Measurements from ENCODE around the gene CTSA. TPM values are rescaled to one million over a fixed set of nuclear protein-coding genes. Genes with fewer than 3 reads are reported as not detected.

Gene CTSA
- total and polyA plus RNA-seq, 9 of the 15 experiments (the other 6 are each of a cell fraction or from before 2014, with no cell fraction given), result 8.8 to 61.7 (median 28.3) TPM

DNA sequence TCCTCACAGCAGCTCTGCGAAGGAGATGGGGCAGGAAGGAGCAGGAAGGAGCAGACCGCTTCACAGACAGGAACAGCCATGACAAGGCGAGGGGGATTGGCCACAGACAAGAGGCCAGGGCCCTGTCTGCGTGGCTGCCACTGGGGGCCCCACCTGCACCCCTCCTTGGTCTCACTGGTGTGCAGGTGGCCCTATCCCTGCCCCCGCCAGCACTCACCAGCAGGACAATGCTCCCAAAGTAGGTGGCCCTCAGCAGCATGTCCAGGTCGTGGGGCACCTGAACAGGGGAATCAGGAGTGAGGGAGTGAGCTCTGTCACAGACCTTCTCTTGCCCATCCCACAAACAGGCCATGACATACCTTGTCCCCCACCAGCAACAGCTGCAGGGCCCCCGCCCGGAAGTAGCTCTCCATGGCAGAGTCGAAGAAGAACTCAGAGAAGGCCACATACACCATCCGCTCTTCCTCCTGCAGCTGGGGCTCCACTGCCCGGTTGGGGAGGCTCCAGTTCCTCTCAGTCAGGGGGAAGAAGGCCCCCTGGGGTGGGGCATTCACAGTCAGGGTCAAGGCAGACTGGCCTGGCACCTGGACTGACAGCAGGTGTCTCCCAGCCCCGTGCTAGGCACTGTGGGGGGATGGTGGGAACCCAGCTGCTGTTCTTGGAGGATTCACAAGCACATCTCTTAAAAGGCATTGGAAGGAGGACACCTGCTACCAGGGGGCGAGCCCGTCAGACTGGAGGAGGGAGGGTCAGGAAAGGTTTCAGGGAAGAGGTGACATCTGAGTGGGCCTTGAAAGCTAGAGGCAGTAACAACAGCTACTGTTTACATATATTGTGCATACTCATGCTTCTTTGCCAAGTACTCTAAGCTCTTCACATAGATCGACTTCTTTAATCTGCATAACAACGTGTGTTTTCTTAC, 13.7 kb downstream of the CTSA start:
- 73% methylated on average over 16 of the region's 16 CpGs for WGBS (ENCODE audit: insufficient coverage, low coverage, missing lambda C conversion rate)
- TF ChIP-seq ZNF217 (CRISPR knock-in tag; IDR thresholded peaks at IDR 0.05) (0 out of 2 replicates have a peak, but pooled peaks have one; percentile 36), RBM22 (IDR thresholded peaks at IDR 0.05; ENCODE audit: low read depth, low read length, poor library complexity, severe bottlenecking) (no peak)
- Histone ChIP-seq H3K27me3 (ENCODE audit: control insufficient read depth in 2 of 2, insufficient read depth in 2 of 2, low read length in 2 of 2) (no peaks in the 10 kb centered on the region), H3K9me1 (ENCODE audit: control insufficient read depth, insufficient read depth, low read length) (no peaks in the 10 kb centered on the region), H3K36me3 (ENCODE audit: control insufficient read depth, insufficient read depth, low read length) (peaks cover 24% of the 10 kb centered on the region; the same call in 2 of the 3 replicates), H3K27ac (ENCODE audit: extremely low read depth, low read depth, low read length) (no peak overlapping the region), H3K4me3 (no peak overlapping the region), H3K4me1 (replicated peaks in 1 of 2; ENCODE audit: control insufficient read depth in 2 of 2, insufficient read depth in 2 of 2, low read length in 2 of 2) (peaks cover 9 to 29% of the 10 kb centered on the region in 2 experiments), H3K79me2 (ENCODE audit: control insufficient read depth, insufficient read depth, low read length) (peaks cover 9% of the 10 kb centered on the region), H3K9ac (ENCODE audit: insufficient read depth in 1 of 2, low read depth in 2 of 2, low read length in 2 of 2) (peak overlapping the region in 1 of 2 experiments; percentile 77; a peak in 2 of 4 replicates), H4K20me1 (replicated peaks; ENCODE audit: control insufficient read depth, insufficient read depth, low read length) (no peaks in the 10 kb centered on the region), H3K4me2 (ENCODE audit: insufficient read depth, low read length) (no peak overlapping the region), H2AFZ (ENCODE audit: low read depth, low read length) (no peak overlapping the region), H3K9me3 (replicated peaks; ENCODE audit: control insufficient read depth, insufficient read depth, low read depth, low read length) (no peaks in the 10 kb centered on the region)
- no peak; the same call in 2 of the 3 replicates for ATAC-seq
- intact Hi-C loops (cut with micrococcal nuclease), result no loop called here
- no peak for DNase-seq (ENCODE audit: extremely low read depth in 1 of 4, low spot score in 3 of 4)
- CTCF ChIA-PET (ENCODE audit: low intra/inter-chr PET ratio), result no interaction called here
- in situ Hi-C loops (cut with MboI), result no loop called here
- BruUV-seq (replicated peaks), result no TSS peak
- POLR2A ChIA-PET, result interaction anchor here (0.6 to 2.4 kb wide), 9 partner anchors 11 to 1451 kb away, joined by 3 to 9 read pairs (median 4); partner anchors contain the start of genes PCIF1, SNX21 and ZSWIM1
- FAIRE-seq, result no peak

DNA sequence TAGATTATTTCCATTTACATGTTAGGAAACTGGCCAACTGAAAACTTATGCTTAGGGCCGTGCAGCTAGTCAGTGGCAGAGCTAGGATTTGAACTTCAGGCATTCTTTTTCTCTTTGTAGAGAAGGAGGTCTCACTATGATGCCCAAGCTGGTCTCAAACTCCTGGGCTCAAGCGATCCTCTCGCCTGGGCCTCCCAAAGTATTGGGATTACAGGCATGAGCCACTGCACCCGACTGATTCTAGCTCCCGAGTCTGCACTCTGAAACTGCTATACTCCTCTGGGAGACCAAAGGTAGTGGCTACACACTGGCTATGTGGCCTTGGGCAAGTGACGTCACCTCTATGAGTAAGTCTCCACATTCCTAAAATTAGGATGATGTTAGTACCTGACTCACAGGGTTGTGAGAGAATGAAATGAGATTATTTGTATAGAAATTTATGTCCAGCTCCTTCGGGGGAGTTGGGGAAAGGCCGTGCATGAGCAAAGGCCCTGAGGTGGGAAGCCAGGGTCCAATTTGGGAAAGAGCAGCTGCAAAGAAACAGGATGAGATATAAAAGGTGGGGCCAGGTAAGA, 14.5 kb downstream of the CTSA start:
- Histone ChIP-seq H4K20me1 (replicated peaks; ENCODE audit: control insufficient read depth, insufficient read depth, low read length) (no peaks in the 10 kb centered on the region), H3K27me3 (ENCODE audit: control insufficient read depth in 2 of 2, insufficient read depth in 2 of 2, low read length in 2 of 2) (no peaks in the 10 kb centered on the region), H3K4me3 (no peak overlapping the region), H3K4me2 (ENCODE audit: insufficient read depth, low read length) (no peak overlapping the region), H3K9me3 (replicated peaks; ENCODE audit: control insufficient read depth, insufficient read depth, low read depth, low read length) (no peaks in the 10 kb centered on the region), H3K27ac (ENCODE audit: extremely low read depth, low read depth, low read length) (no peak overlapping the region), H2AFZ (ENCODE audit: low read depth, low read length) (no peak overlapping the region), H3K9ac (ENCODE audit: insufficient read depth in 1 of 2, low read depth in 2 of 2, low read length in 2 of 2) (no peak overlapping the region), H3K36me3 (ENCODE audit: control insufficient read depth, insufficient read depth, low read length) (peaks cover 22% of the 10 kb centered on the region; the same call in 2 of the 3 replicates), H3K79me2 (ENCODE audit: control insufficient read depth, insufficient read depth, low read length) (peaks cover 12% of the 10 kb centered on the region), H3K9me1 (ENCODE audit: control insufficient read depth, insufficient read depth, low read length) (no peaks in the 10 kb centered on the region), H3K4me1 (replicated peaks in 1 of 2; ENCODE audit: control insufficient read depth in 2 of 2, insufficient read depth in 2 of 2, low read length in 2 of 2) (peaks cover 16 to 36% of the 10 kb centered on the region in 2 experiments)
- intact Hi-C loops (cut with micrococcal nuclease) (no loop called here), in situ Hi-C loops (cut with MboI) (no loop called here)
- no peak for FAIRE-seq
- CTCF ChIA-PET (ENCODE audit: low intra/inter-chr PET ratio), result no interaction called here
- BruUV-seq (replicated peaks), result no TSS peak
- 72% methylated on average over 8 of the region's 8 CpGs for WGBS (ENCODE audit: insufficient coverage, low coverage, missing lambda C conversion rate)
- no peak for ATAC-seq
- DNase-seq (ENCODE audit: extremely low read depth in 1 of 4, low spot score in 3 of 4), result no peak
- POLR2A ChIA-PET, result interaction anchor here (0.7 to 2.4 kb wide), 8 partner anchors 9 to 73 kb away, joined by 3 to 9 read pairs (median 4); partner anchors contain the start of genes PCIF1, SNX21 and ZSWIM1
- TF ChIP-seq, protein P1, sequence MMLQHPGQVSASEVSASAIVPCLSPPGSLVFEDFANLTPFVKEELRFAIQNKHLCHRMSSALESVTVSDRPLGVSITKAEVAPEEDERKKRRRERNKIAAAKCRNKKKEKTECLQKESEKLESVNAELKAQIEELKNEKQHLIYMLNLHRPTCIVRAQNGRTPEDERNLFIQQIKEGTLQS (IDR thresholded peaks at IDR 0.05), result peak; percentile 55
- TF ChIP-seq, protein P1 (CRISPR knock-in tag; conservative IDR thresholded peaks at IDR 0.05), result no peak
- no peak for TF ChIP-seq NFIX (CRISPR knock-in tag; IDR thresholded peaks at IDR 0.05; ENCODE audit: low read depth)
- no peak for TF ChIP-seq ZBTB8A (IDR thresholded peaks at IDR 0.05; ENCODE audit: partially characterized antibody)
- TF ChIP-seq ZKSCAN8 (CRISPR knock-in tag; IDR thresholded peaks at IDR 0.05), result no peak
- TF ChIP-seq ZNF12 (CRISPR knock-in tag; IDR thresholded peaks at IDR 0.05), result no peak

Data from K562 (cell line).